Measurements from ENCODE around the gene IGF1R. TPM values are rescaled to one million over a fixed set of nuclear protein-coding genes. Genes with fewer than 3 reads are reported as not detected.

Gene IGF1R
- total RNA-seq, 1 donor from 2014 or later, result 33.3 TPM

DNA sequence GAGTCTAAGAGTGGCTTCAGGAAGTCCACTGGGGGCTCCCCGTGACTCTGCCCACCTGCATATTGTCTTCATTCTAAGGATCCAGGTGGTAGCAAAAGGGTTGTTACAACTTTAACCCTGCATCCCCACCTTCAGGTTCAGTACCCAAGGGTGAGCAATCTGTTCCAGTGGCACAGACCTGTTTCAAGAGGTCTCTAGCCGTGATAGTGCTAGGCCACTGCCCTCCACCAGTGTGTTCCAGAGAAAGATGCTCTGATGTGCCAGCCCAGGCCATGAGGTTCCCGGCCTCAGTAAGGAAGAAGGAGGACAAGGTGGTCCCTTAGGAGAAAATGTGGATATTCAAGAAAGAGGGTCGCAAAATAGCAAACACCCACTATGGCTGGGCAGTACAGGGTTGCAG lies 87.0 kb downstream of the IGF1R start:
- peak; percentile 11 for ATAC-seq
- intact Hi-C loops (cut with micrococcal nuclease), result no loop called here
- no peak for DNase-seq

- ATAC-seq (no peak), DNase-seq (no peak)
- intact Hi-C loops (cut with micrococcal nuclease), result no loop called here
Measured at GRCh38 chr15:98735895-98736617, 87.7 kb downstream of the IGF1R start.

DNA sequence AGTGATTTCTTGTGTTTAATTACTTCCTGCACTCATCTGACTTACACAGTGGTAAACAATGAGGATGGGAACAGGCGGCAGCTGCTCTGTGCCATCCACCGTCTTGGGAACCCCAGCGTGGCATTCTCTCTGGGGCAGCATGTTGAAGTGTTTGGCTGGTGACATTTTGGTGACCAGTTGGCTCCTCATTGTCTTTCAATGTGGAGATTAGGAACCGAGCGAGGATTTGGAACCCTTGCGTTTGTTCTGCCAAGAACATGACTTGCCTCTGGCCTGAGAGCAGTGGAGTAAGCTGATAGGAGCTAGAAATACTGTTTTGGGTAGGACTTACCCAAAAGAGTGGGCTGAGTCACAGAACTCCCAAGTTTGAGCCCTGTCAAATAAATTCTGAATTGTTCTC lies 88.8 kb downstream of the IGF1R start:
- intact Hi-C loops (cut with micrococcal nuclease), result no loop called here
- DNase-seq (no peak), ATAC-seq (peak; percentile 18)

DNA sequence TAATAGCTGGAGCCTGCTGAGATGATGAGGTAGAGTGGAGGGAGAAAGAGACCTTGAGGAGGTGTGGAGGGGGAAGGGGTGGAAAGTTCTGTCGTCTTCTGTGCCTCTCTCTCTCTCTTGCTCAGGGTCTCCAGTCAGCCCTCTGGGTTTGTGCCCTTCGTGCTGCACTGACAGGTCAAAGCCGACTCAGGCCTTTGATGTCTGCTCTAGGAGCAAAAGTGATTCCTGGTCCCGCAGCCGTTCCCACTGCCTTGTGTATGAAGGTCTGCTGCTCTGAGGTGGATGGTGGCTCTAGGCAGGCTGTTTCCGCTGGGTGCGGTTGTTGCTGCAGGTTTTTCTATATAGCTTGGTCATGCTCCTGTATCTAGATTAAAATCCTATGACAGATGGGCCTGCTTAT lies 89.4 kb downstream of the IGF1R start:
- intact Hi-C loops (cut with micrococcal nuclease), result no loop called here
- no peak for ATAC-seq

DNA sequence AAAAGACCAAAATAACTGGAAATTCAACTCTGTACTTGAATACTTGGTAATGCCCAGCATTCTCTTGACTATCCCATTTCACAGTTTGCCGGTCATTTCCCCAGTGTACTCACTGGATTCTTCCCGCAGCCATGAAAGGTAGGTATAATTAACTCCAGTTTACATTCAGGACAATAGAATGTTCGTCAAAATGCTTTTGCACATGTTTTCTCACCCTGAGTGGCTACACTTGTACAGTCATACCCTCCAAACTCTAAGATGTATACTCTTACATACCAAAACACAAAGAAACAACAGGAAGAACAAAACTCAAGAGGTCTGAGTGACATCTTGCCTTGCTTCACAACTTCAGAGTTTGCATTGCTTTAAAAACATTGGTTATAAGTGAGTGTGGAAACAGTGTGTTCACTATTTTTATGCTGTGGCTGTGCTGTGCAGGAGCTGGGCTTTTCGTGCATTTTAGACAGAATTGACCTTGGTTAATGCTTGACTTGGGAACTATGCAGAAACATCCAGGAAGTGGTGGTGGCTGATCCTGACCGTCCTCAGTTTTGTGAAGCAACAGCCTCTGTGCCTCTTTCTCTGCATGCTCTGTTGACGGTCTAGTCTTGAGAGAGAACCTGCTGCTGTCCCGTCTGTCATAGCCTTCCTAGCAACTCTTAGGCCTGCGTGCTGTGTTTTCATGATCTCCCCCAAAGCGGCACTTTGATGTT lies 90.5 kb downstream of the IGF1R start:
- intact Hi-C loops (cut with micrococcal nuclease), result no loop called here
- ATAC-seq (no peak), DNase-seq (no peak)

More for the DNA sequence above, 89.4 kb downstream of the IGF1R start:
- DNase-seq, result no peak

- ATAC-seq, result no peak
- DNase-seq, result no peak
- intact Hi-C loops (cut with micrococcal nuclease), result no loop called here
Measured at GRCh38 chr15:98740295-98740694, 92.0 kb downstream of the IGF1R start.

GRCh38 chr15:98740963-98741362 lies 92.6 kb downstream of the IGF1R start:
- no peak for ATAC-seq
- no peak for DNase-seq
- intact Hi-C loops (cut with micrococcal nuclease), result no loop called here

- intact Hi-C loops (cut with micrococcal nuclease), result no loop called here
- DNase-seq (no peak), ATAC-seq (no peak)
Measured at GRCh38 chr15:98743177-98743576, 94.8 kb downstream of the IGF1R start.

- intact Hi-C loops (cut with micrococcal nuclease), result no loop called here
- ATAC-seq (no peak), DNase-seq (no peak)
Measured at GRCh38 chr15:98744506-98744905, 96.2 kb downstream of the IGF1R start.

- intact Hi-C loops (cut with micrococcal nuclease), result no loop called here
- no peak for DNase-seq
- no peak for ATAC-seq
Measured at GRCh38 chr15:98745179-98745578, 96.8 kb downstream of the IGF1R start.

DNA sequence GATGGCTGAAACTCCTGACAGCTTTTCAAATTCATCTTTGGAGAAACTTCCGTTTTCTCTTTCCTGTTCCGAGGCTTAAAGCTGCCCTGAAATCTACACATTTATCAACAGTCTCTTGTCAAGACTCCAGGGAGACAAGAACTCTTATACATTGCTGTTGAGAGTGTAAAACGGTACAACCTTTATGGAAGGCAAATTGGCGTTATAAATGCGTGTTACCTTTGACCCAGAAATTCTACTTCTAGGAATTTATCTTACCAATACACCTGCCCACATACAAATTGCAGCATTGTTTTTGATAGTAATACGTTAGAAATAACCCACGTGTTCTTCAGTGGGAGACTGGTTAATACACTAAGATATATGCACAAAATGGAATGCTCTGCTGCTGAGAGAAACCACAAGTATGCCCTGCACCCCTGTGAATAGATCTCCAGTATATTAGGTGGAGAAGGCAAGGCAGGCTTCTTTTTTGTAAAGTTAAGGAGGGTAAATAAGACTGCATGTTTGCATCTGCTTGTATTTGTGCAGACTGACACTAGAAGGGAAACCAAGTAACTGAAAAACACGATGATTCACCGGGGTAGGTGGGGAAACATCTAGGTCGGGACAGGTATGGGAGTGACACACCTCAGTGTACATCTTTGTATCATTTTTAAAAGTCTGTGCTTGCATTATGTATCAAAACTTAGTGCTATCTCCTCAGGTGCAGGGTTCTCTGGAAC lies 97.5 kb downstream of the IGF1R start:
- no peak for DNase-seq
- no peak for ATAC-seq
- intact Hi-C loops (cut with micrococcal nuclease), result no loop called here

GRCh38 chr15:98746375-98747155 lies 98.2 kb downstream of the IGF1R start:
- peak; percentile 46 for ATAC-seq
- intact Hi-C loops (cut with micrococcal nuclease), result no loop called here
- no peak for DNase-seq

DNA sequence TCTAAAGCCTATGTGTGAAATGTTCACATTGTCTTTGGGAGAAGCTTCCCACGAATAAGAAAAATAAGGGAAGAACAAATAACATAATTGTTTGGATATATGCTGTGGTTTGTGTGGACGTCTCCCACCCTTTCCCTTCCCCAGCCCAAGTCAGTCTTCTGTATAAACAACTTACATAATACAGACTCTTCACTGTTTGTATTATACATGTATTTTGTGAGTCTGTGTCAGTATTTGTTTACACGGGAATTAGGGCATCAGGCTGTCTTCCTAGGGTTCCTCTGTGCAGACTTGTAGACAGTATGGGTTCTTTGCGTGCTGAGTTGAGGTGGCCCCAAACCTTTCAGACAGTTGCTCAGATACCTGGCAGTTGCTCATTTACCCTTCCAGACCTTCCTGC lies 103.4 kb downstream of the IGF1R start:
- ATAC-seq (no peak), DNase-seq (no peak)
- intact Hi-C loops (cut with micrococcal nuclease), result no loop called here

- intact Hi-C loops (cut with micrococcal nuclease), result no loop called here
- DNase-seq (no peak), ATAC-seq (peak; percentile 50)
Measured at GRCh38 chr15:98753726-98754656, 105.7 kb downstream of the IGF1R start.

DNA sequence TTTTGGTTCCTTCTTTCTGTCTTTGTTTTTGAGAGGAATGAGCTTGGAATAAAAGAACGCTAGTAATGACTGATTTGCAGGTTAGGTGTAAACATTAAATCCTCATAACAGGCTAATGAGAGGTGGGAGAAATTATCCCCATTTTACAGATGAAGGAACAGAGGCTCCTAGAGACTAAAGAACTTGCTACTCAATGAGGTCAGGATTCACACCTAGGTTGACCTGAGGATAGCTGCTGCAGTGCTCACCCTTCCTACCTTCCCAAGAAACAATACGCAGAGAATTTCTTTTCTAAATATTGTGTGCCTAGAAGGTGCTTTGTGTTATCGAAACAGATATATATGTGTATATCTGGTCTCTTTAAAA lies 106.3 kb downstream of the IGF1R start:
- DNase-seq (no peak), ATAC-seq (no peak)
- intact Hi-C loops (cut with micrococcal nuclease), result no loop called here

DNA sequence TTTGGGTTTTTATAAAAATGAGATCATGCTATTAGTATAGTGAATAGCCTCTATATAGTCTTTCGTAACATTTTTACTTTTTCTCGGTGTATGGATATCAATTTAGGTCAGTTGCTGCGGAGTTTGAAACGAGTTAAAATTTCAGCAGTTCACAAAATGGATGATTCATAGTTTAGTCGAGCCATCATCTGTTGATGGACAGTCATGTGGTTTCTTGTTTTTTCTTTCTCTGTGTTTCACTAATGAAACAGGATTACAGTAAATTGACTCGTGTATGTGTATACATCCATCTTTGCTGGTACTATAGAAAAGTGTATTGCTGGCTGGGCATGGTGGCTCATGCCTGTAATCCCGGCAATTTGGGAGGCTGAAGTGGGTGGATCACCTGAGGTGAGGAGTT lies 106.8 kb downstream of the IGF1R start:
- intact Hi-C loops (cut with micrococcal nuclease), result no loop called here
- DNase-seq (no peak), ATAC-seq (no peak)

DNA sequence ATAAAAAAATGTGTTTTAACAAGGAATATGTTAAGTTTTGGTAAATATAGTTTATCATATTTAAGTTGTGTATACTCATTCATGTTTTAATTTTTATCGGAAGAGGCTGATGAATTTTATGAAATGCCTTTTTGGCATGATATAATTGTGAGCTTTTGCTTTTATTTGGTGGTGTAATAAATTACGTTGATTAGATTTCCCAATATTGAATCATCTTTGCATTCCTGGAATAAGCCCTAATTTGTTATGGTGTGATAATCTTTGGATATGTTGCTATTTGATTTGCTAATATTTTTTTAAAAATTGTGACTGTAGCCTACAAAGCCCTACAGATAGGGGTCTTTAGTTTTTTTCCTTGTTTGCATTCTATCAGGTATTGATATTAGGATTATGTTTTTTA lies 107.4 kb downstream of the IGF1R start:
- intact Hi-C loops (cut with micrococcal nuclease), result no loop called here
- no peak for ATAC-seq
- no peak for DNase-seq

DNA sequence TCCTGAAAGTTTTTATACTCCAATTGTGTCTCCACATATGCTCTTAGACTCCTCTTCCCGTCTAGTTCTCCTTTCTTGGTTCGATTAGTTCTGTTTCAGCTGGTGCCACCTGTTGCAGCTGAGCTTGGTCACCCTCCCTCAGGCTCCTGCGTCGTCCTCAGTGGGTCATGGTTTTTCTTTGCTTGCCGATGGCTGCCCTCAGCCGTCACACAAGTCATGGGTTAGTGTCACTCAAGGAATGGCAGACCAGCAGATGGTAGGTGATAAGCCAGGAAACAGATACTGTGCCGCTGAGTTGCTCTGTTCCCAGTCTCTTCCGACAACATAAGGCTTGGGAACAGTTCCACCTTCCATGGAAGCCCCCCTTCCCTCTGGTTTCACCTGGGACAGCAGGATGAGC lies 109.9 kb downstream of the IGF1R start:
- intact Hi-C loops (cut with micrococcal nuclease), result no loop called here
- DNase-seq (no peak), ATAC-seq (no peak)

- DNase-seq (no peak), ATAC-seq (no peak)
- intact Hi-C loops (cut with micrococcal nuclease), result no loop called here
Measured at GRCh38 chr15:98759277-98759676, 110.9 kb downstream of the IGF1R start.

Data from left ventricle myocardium superior (tissue), 1 donor.